COLO829 (cell line): Measurements from ENCODE around the gene ATP1A2.
"Not testable (repeated sequence)": the region's sequence is repeated elsewhere in the genome, so short reads cannot be mapped to it uniquely, and the experiment has no call there.

Source experiments
- DNase-seq: peaks from one replicate; pipeline ENCODE4 v3.0.0; 2012; ENCODE audit warnings: low spot score

The ATP1A2 gene

DNA sequence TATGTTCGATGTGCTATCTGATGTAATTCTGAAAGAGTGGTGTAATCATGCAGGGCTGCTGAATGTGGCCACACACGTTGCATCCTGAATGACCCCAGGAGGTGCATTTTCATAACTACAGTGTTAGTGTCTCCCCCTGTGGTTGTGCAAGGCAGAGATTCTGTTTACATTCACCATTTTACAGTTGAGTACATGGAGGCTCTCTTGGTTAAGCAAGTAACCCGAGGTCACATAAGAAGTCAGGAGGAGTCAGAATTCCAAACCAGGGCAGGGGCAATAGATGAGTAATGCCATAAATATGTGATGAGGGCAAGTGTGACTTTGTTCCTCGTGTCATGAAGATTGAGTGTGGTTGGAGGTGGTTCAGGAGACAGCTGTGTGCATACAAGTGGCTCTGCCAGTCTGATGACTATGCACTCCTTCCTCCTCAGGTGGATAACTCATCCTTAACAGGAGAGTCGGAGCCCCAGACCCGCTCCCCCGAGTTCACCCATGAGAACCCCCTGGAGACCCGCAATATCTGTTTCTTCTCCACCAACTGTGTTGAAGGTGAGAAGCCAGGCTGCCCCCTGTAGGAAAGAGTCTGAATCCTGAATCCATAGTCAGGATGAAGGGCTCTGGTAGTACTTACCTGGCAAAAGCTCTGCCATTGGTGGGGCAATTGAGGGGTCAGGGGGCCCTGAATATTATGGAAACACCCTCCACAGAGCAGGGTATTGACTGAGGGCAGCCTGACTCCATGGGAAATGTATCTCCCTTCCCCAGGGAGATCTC lies 9.3 kb downstream of the ATP1A2 start:
- DNase-seq, result peak; percentile 53

DNA sequence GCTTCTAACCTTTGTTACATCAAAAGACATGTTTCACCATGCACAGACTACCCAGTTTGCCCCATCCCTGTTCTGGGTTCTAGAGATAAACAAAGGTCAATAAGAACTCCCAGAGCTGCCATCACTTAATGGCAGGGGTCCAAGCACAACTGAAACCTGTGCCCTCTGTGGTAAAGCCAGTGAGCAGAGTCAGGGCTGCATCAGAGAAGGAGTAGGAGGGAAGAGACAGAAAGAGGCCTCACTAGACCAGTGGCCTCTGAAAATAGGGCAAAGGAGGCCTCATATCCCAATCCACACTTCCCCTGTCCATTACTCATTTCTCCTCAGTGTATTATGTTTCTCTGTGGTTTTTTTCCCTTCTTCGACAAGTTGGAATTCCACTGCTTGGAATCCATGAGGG lies 10.2 kb downstream of the ATP1A2 start:
- no peak for DNase-seq

DNA sequence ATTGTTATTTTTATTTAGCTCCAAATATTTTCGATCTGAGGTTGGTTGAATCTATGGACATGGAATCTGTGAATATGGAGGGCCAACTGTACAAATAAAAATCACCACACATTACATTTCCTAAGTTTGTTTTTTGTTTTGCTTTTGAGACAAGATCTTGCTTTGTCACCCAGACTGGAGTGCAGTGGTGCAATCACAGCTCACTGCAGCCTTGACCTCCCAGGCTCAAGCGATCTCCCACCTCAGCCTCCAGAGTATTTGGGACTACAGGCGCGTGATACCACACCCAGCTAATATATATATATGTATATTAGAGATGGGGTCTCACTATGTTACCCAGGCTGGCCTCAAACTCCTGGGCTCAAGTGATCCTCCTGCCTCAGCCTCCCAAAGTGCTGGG lies 10.8 kb downstream of the ATP1A2 start:
- not testable (repeated sequence) for DNase-seq

DNA sequence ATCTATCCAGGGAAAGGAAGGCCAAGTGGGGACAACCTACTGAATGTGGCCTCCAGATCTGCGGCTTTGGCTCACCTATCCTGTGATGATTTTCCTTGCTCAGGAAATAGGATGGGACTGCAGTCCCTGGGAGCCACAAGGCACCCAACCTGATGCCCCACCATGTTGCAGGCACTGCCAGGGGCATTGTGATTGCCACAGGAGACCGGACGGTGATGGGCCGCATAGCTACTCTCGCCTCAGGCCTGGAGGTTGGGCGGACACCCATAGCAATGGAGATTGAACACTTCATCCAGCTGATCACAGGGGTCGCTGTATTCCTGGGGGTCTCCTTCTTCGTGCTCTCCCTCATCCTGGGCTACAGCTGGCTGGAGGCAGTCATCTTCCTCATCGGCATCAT lies 11.8 kb downstream of the ATP1A2 start:
- no peak for DNase-seq

DNA sequence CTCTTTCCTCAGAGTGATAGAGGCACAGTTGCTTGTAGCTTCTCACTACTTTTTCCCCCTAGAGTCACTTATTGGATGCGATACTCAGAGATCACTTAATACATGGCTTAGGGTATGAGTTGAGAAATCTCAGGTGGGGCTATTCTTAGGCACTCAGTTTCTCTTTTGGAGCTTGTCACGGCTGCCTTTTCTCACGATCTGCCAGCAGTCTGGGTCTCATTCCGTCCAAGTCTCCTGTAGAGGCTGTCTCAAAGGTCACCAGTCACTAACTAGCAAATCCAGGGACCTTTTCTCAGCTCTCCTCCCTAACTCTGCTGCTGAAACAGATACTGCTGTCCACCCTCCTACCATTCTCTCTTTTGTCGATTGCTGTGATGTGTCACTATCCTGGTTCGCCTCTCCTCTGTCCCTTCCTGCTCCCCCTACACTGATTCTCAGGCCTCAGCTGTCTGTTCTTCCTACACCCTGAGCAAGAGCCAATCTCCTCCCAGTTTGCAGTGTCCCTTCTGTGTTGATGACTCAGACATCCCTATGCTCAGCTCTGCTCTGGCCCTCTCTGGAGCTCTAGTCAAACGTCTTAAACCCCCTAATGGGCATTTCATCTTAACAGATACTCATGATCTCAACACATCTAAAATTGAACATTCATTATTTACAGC lies 12.4 kb downstream of the ATP1A2 start:
- no peak for DNase-seq

DNA sequence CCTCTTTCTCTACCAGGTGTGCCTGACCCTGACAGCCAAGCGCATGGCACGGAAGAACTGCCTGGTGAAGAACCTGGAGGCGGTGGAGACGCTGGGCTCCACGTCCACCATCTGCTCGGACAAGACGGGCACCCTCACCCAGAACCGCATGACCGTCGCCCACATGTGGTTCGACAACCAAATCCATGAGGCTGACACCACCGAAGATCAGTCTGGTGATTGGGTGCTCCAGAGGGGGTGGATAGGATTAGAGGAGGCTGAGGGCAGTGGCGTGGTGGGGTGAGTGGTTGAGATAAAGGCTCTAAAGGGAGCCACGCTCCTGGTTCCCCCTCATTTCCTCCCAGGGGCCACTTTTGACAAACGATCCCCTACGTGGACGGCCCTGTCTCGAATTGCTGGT lies 13.1 kb downstream of the ATP1A2 start:
- no peak for DNase-seq

DNA sequence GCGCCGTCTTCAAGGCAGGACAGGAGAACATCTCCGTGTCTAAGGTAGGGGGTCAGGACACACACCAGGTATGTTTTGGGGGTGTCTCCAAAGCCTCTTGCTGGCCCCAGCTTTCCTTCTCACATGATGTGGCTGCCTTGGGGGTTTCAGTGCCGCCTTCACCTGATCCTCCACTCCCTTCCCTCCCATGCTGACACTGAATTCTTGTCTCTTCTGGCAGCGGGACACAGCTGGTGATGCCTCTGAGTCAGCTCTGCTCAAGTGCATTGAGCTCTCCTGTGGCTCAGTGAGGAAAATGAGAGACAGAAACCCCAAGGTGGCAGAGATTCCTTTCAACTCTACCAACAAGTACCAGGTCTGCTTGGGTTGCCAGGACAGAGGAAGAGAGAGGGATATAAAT lies 13.5 kb downstream of the ATP1A2 start:
- DNase-seq, result no peak

DNA sequence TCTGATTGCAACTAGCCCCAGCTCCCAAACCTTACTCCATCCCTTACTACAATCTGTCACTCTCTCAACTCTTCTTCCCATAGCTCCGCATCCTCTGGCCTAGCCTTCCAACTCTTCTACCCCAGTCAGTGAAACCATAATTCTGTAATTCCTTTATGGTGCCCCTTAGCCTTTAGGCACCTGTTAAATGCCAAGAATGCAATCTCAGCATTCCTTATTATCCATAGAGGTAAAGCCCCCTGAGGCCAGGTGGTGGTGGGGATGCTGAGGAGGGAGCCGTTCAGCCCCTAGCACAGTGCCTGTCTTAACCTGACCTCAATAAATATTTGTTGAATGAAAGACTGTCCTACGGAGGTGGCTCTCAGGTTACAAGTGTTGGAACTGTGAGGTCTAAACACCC lies 14.0 kb downstream of the ATP1A2 start:
- DNase-seq, result no peak

DNA sequence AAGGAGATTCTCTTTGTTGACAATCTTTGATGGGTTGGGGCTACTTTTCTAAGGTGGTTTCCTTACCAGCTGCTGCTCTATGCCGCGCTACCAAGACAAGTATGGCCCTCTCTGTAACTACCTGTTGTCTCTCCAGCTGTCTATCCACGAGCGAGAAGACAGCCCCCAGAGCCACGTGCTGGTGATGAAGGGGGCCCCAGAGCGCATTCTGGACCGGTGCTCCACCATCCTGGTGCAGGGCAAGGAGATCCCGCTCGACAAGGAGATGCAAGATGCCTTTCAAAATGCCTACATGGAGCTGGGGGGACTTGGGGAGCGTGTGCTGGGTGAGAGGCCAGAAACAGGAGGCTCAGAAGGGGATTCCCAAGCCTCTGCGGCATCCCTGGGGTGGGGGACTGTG lies 14.4 kb downstream of the ATP1A2 start:
- no peak for DNase-seq

DNA sequence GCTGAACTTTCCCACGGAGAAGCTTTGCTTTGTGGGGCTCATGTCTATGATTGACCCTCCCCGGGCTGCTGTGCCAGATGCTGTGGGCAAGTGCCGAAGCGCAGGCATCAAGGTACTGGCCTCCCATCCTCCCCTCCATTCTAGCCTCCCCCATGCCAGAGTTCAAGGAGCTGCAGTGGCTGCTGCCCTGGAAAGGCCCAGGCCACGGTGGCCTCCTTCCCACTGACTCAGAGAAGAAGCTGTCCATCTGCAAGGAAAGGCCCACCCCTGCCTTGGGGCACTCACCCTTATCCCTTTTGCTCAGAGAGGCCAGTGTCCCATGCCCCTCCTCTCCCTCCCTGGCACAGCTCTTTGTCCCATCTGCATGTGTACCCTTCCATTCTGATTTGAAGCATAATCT lies 14.9 kb downstream of the ATP1A2 start:
- DNase-seq, result no peak

DNA sequence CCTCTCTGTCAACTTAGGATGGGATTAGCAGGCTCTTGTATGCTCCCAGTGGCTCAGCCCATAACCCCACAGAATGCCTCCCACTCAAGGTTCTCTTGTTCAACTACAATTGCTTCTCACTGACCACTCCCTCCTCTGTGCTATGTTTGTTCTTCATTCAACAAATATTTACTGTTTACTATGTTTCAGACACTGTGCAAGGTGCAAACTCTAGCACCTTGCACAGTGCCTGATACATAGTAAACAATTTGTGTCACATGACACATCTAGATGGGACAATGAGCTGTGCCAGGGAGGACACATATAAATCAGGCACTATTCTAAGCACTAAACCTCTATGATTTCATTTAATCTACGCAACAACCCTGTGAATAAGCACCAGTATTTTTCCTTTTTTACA lies 15.4 kb downstream of the ATP1A2 start:
- DNase-seq, result no peak

DNA sequence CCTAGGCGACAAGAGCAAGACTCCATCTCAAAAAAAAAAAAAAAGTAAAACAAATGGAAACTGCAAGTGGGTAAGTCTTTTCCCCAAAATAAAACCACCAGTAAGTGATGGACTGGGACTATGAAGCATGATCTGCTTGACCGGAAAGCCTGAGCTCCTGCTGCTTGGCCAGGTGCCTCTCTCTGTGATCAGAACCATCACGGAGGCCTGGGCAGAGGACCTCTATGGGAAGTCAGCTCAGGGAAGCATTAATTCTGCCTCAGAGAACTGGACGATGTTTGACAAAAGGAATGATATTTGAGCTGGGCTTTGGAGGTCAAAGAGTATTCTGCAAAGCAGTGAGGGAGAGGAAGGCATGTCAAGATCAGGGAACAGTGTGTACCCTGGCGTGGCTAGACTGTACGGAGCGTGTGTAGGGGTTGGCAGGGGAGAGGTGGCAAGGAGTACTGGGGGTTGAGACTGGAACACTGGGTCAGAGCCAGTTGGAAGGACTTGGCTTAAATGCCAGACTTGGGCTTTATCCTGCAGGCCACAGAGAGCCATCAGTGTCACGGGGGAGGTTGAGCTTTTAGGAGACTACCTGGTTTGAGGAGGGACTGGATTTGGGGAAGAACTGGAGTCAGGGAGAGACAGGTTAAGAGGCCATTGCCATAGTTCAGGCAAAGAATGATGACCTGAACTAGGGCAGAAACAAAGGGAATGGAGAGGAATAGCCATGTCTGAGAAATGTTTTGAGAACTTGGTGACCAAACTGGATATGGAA lies 16.4 kb downstream of the ATP1A2 start:
- no peak for DNase-seq

DNA sequence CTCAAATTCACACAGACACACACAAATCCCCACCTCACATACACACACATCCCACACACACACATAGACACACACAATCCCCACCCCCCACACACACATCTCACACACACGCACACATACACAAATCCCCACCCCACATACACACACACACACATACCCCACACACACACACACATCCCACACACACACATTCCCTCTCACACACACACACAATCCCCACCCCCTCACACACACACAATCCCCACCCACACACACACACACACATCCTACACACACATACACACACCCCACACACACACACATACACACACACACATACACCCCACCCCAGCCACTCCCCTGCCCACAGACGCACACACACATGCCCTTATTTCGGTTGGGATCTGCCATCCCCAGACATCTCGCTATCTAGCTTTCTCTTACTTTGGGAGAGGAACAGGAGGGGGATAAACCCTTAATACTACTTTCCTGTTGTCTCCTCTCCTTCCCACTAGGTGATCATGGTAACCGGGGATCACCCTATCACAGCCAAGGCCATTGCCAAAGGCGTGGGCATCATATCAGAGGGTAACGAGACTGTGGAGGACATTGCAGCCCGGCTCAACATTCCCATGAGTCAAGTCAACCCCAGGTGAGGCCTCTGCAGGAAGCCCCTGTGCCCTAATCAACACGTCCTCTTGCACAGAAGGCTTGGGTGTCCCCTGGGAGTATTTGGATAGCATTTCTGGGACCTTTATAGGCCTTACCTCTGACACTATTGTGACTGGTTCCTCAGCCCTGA lies 18.6 kb downstream of the ATP1A2 start:
- DNase-seq, result no peak

DNA sequence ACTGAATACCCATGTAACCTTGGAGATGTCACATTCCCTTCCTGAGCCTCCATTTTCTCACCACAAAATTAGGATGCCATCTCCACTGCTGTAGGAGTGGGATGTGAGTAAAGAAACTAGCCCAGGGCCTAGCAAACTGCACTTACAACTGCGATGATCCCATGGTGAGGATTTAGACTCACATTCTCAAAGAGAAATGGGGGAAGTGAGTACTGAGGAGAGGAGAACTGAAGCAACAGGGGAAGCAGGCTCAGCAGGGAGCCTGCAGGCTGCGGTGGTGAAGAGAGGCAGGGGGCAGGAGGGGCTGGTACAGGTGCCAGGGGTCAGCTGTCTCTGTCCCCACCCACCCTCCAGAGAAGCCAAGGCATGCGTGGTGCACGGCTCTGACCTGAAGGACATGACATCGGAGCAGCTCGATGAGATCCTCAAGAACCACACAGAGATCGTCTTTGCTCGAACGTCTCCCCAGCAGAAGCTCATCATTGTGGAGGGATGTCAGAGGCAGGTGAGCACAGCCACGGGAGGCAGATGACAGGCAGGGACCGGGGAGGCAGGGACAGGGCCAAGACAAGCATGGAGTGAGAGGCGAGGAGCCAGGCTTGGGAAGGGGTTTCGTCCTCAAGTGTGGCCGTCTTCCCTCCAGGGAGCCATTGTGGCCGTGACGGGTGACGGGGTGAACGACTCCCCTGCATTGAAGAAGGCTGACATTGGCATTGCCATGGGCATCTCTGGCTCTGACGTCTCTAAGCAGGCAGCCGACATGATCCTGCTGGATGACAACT lies 19.4 kb downstream of the ATP1A2 start:
- DNase-seq, result no peak

DNA sequence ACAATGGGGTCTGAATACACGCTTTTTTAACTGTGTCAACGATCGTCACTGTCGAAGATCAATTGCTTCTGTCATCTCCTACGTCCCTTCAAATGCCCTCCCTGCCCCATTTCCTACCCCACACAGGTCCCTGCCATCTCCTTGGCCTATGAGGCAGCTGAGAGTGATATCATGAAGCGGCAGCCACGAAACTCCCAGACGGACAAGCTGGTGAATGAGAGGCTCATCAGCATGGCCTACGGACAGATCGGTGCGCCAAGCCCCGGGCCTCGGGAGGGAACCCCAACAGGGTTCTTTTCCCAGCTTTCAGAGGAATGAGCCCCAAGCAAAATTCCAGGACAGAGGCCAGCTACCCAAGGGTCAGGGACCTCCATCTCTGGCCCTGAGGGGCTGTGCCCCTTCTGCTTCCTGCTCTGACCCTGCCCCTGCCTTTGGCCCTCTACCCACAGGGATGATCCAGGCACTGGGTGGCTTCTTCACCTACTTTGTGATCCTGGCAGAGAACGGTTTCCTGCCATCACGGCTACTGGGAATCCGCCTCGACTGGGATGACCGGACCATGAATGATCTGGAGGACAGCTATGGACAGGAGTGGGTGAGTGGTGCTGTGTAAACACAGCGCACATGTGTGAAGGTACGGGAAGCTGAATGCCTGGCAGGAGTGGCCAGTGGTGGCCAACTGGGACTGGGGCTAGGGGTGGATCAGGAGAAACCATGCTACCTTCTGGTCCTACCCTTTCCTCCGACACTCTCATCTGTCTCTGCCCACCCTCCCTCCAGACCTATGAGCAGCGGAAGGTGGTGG lies 20.8 kb downstream of the ATP1A2 start:
- no peak for DNase-seq

DNA sequence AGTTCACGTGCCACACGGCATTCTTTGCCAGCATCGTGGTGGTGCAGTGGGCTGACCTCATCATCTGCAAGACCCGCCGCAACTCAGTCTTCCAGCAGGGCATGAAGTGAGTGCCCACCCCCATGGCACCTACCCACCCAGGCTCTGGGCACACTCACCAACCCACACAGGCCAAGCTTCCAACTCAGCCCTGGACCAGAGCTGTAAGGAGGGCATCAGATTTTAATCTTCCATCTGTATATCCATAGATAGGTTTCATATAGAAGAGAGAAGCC lies 21.3 kb downstream of the ATP1A2 start:
- no peak for DNase-seq

DNA sequence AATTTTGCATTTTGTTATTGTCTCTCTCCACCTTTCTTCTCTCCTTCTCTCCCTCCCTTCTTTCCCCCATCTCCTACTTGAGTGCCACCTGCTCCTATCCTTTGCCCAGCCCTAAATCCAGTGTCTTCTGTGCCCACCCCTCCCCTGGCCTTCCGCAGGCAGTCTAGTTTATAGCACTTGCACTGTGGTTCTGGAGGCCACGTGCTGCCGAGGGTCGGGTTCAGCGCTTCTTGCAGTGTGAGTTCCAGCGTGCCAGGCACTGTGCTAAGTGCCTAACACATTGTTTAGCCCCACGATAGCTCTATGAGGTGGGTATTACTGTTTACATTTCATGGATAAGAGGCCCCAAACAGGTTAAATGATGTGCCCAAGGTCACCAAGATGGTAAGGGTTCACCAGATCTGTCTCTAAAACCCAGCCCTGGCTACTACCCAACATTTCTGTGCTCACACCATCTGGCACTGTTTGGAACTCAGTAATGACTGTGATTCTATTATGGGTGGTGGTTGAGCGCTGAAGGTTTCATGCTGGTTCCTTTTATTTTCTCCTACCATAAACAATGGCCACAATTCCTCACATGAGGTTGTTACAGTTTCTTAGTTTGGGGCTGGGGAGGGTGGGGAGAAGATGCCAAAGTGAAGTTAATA lies 21.8 kb downstream of the ATP1A2 start:
- no peak for DNase-seq

DNA sequence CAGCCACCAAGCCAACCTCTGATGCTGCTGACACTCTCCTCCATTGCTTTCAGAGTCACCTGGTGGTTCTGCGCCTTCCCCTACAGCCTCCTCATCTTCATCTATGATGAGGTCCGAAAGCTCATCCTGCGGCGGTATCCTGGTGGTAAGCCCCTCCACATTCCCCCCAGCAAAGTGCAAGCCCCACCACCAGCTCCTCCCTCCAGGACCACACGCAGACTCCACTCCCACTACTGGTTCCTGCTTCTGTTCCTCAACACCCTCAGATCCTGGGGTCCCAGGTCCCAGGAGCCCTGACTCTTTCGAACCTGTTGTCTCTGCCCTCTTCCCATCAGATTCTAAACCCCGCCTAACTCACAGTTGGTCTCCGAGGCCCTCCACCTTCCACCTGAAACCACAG lies 24.3 kb downstream of the ATP1A2 start:
- no peak for DNase-seq

DNA sequence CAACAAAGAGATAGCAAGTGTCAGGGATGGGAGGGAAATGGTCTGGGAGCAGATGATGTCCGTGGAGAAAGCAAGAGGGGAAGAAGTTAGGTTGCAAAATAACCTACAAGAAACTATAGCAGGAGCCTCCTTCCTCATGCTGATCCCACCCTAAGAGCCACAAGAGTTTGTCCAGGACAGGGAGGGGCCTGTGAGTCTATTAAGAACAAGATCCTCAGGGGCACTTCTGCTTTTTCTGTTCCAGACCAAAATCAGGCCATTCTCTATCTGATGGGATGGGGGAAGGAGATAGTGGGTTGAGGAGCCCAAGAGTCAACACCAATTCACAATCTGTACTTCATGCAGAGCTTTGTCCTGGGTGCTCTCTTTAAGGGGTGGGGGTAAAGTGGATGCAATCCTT lies 28.1 kb downstream of the ATP1A2 start:
- DNase-seq, result no peak

DNA sequence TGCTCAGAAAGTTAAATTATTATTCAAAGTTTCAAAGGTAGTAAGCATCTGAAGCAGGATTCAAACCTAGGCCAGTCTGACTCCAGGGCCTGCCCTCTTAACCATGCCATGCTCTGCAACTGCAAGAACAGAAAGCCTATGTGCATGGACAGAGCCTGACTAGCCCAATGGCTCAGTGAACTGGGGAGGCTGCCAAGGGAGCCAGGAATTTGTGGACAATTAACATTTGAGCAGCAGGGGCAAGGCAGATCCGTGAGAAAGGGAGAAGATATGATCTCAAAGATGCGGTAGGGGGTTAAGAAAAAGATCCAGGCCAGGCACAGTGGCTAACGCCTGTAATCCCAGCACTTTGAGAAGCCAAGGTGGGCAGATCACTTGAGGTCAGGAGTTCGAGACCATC lies 29.4 kb downstream of the ATP1A2 start:
- no peak for DNase-seq

DNA sequence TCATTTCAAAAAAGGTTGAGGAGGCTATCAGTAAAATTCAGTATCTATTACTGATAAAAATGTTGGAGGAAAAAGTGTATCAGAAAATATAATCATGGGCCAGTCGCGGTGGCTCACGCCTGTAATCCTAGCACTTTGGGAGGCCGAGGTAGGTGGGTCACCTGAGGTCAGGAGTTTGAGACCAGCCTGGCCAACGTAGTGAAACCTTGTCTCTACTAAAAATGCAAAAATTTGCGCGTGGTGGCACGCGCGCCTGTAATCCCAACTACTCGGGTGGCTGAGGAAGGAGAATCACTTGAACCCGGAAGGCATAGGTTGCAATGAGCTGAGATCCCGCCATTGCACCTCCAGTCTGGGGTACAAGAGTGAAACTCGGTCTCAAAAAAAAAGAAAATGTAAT lies 30.5 kb downstream of the ATP1A2 start:
- no peak for DNase-seq
